GM12892 (cell line): Measurements from ENCODE around the gene PANK2.

Experiments used
- POLR2A ChIP-seq: IDR thresholded peaks from 2 replicates; pipeline ENCODE4 v1.6.1; 2011; ENCODE audit warnings: low read depth, low read length, control low read depth
- POLR2AphosphoS5 ChIP-seq: IDR thresholded peaks from 2 replicates; pipeline ENCODE4 v1.6.1; 2011; ENCODE audit warnings: low read depth, low read length, control low read depth
- TAF1 ChIP-seq: IDR thresholded peaks from 2 replicates; pipeline ENCODE4 v1.6.1; 2011; ENCODE audit warnings: low read depth, mild to moderate bottlenecking, control low read depth, low read length, borderline replicate concordance

DNA sequence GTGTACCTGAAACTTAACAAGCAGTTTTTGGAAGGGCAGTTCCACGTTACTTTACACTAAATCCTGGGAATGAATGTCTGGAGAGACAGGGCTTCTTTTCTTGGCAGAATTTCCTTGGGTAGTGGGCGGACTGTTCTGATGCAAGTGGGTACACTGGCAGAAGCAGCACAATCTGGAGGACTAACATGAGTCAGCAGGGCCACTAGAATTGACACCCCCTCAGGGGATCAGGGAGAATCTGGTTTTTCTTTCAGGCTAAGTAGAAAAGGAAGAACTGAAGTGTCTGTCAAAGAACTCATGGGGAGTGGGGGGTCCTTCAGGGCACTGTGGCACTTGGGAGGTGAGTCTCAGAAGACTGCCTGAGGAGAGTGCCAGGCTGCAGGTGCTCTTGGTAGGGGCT is 34.6 kb downstream of the PANK2 start:
- TF ChIP-seq POLR2AphosphoS5: no peak
- no peak for TF ChIP-seq POLR2A
- no peak for TF ChIP-seq TAF1
